ENCODE measurements around the gene TMEM121B. TPM values are rescaled to one million over a fixed set of nuclear protein-coding genes. Genes with fewer than 3 reads are reported as not detected.

TMEM121B gene
- total and polyA plus RNA-seq, 2 experiments from 2014 or later: 2.0 to 7.2 TPM

DNA sequence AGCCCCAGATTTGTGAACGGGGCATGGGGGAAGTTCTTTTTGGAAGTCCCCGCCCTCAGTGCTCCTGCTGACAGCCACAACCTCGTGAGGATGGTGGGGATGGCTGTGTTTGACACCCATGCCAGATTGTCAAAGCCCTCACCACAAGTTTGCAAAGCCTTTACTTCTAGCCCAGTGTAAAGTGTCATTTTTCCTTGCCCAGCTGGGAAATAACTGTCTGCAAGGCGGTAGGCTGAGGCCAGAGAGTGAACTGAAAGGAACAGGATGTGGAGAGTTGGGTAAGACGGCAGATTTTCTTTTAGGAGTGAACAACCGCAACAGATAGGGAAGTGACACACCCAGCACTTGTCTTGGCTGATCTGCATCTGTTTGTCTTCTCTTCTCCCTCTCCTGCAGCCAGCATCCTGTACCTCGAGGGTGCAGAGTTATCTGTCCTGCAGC, 22.8 kb downstream of the TMEM121B start (continued):
- TF ChIP-seq, protein P1, sequence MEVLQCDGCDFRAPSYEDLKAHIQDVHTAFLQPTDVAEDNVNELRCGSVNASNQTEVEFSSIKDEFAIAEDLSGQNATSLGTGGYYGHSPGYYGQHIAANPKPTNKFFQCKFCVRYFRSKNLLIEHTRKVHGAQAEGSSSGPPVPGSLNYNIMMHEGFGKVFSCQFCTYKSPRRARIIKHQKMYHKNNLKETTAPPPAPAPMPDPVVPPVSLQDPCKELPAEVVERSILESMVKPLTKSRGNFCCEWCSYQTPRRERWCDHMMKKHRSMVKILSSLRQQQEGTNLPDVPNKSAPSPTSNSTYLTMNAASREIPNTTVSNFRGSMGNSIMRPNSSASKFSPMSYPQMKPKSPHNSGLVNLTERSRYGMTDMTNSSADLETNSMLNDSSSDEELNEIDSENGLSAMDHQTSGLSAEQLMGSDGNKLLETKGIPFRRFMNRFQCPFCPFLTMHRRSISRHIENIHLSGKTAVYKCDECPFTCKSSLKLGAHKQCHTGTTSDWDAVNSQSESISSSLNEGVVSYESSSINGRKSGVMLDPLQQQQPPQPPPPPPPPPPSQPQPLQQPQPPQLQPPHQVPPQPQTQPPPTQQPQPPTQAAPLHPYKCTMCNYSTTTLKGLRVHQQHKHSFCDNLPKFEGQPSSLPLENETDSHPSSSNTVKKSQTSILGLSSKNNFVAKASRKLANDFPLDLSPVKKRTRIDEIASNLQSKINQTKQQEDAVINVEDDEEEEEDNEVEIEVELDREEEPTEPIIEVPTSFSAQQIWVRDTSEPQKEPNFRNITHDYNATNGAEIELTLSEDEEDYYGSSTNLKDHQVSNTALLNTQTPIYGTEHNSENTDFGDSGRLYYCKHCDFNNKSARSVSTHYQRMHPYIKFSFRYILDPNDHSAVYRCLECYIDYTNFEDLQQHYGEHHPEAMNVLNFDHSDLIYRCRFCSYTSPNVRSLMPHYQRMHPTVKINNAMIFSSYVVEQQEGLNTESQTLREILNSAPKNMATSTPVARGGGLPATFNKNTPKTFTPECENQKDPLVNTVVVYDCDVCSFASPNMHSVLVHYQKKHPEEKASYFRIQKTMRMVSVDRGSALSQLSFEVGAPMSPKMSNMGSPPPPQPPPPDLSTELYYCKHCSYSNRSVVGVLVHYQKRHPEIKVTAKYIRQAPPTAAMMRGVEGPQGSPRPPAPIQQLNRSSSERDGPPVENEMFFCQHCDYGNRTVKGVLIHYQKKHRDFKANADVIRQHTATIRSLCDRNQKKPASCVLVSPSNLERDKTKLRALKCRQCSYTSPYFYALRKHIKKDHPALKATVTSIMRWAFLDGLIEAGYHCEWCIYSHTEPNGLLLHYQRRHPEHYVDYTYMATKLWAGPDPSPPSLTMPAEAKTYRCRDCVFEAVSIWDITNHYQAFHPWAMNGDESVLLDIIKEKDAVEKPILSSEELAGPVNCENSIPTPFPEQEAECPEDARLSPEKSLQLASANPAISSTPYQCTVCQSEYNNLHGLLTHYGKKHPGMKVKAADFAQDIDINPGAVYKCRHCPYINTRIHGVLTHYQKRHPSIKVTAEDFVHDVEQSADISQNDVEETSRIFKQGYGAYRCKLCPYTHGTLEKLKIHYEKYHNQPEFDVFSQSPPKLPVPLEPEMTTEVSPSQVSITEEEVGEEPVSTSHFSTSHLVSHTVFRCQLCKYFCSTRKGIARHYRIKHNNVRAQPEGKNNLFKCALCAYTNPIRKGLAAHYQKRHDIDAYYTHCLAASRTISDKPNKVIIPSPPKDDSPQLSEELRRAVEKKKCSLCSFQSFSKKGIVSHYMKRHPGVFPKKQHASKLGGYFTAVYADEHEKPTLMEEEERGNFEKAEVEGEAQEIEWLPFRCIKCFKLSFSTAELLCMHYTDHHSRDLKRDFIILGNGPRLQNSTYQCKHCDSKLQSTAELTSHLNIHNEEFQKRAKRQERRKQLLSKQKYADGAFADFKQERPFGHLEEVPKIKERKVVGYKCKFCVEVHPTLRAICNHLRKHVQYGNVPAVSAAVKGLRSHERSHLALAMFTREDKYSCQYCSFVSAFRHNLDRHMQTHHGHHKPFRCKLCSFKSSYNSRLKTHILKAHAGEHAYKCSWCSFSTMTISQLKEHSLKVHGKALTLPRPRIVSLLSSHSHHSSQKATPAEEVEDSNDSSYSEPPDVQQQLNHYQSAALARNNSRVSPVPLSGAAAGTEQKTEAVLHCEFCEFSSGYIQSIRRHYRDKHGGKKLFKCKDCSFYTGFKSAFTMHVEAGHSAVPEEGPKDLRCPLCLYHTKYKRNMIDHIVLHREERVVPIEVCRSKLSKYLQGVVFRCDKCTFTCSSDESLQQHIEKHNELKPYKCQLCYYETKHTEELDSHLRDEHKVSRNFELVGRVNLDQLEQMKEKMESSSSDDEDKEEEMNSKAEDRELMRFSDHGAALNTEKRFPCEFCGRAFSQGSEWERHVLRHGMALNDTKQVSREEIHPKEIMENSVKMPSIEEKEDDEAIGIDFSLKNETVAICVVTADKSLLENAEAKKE (CRISPR knock-in tag; IDR thresholded peaks at IDR 0.05): no peak
- no peak for TF ChIP-seq STAT1 (IDR thresholded peaks at IDR 0.05; ENCODE audit: unreplicated experiment)

DNA sequence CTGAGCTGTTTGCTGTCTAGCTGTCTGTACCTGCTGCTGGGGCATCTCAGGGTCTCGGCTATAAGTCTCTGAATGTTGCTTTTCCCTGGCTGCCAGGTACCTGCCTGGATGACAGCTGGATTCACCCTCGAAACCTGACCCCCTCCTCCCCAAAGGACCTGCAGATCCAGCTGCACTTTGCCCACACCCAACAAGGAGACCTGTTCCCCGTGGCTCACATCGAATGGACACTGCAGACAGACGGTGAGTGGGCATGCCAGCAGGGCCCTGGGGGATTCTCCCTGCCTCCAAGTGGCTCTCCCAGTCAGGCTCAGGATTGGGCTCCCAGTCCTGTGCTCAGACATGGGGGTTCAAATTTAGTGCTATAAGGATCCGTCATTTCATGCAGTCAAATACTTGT, 23.5 kb downstream of the TMEM121B start:
- no peak for DNase-seq (ENCODE audit: low spot score)
- no peak overlapping the region for H3K4me3 Mint-ChIP-seq
- no peaks in the 10 kb centered on the region for H3K4me1 ChIP-seq (ENCODE audit: insufficient read depth)
- TF ChIP-seq EZH2 (IDR thresholded peaks at IDR 0.05; ENCODE audit: low read depth, unreplicated experiment): no peak
- no peak for TF ChIP-seq ZNF331 (CRISPR knock-in tag; IDR thresholded peaks at IDR 0.05; ENCODE audit: low read depth)
- TF ChIP-seq, protein P2, sequence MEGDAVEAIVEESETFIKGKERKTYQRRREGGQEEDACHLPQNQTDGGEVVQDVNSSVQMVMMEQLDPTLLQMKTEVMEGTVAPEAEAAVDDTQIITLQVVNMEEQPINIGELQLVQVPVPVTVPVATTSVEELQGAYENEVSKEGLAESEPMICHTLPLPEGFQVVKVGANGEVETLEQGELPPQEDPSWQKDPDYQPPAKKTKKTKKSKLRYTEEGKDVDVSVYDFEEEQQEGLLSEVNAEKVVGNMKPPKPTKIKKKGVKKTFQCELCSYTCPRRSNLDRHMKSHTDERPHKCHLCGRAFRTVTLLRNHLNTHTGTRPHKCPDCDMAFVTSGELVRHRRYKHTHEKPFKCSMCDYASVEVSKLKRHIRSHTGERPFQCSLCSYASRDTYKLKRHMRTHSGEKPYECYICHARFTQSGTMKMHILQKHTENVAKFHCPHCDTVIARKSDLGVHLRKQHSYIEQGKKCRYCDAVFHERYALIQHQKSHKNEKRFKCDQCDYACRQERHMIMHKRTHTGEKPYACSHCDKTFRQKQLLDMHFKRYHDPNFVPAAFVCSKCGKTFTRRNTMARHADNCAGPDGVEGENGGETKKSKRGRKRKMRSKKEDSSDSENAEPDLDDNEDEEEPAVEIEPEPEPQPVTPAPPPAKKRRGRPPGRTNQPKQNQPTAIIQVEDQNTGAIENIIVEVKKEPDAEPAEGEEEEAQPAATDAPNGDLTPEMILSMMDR (conservative IDR thresholded peaks at IDR 0.05; ENCODE audit: low read depth in 2 of 2): no peak
- no peak for TF ChIP-seq POLR2AphosphoS5 (IDR thresholded peaks at IDR 0.05; ENCODE audit: low read depth)
- no peak for TF ChIP-seq STAT1 (IDR thresholded peaks at IDR 0.05; ENCODE audit: unreplicated experiment)
- TF ChIP-seq JUNB (IDR thresholded peaks at IDR 0.05; ENCODE audit: unreplicated experiment): no peak
- no peak for TF ChIP-seq ZNF114 (CRISPR knock-in tag; IDR thresholded peaks at IDR 0.05)
- TF ChIP-seq, protein P3, sequence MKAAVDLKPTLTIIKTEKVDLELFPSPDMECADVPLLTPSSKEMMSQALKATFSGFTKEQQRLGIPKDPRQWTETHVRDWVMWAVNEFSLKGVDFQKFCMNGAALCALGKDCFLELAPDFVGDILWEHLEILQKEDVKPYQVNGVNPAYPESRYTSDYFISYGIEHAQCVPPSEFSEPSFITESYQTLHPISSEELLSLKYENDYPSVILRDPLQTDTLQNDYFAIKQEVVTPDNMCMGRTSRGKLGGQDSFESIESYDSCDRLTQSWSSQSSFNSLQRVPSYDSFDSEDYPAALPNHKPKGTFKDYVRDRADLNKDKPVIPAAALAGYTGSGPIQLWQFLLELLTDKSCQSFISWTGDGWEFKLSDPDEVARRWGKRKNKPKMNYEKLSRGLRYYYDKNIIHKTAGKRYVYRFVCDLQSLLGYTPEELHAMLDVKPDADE (IDR thresholded peaks at IDR 0.05): no peak
- TF ChIP-seq CREB1 (CRISPR knock-in tag; IDR thresholded peaks at IDR 0.05; ENCODE audit: low read depth): no peak
- no peak for TF ChIP-seq EZH2phosphoT487 (IDR thresholded peaks at IDR 0.05; ENCODE audit: unreplicated experiment)
- TF ChIP-seq, protein P4, sequence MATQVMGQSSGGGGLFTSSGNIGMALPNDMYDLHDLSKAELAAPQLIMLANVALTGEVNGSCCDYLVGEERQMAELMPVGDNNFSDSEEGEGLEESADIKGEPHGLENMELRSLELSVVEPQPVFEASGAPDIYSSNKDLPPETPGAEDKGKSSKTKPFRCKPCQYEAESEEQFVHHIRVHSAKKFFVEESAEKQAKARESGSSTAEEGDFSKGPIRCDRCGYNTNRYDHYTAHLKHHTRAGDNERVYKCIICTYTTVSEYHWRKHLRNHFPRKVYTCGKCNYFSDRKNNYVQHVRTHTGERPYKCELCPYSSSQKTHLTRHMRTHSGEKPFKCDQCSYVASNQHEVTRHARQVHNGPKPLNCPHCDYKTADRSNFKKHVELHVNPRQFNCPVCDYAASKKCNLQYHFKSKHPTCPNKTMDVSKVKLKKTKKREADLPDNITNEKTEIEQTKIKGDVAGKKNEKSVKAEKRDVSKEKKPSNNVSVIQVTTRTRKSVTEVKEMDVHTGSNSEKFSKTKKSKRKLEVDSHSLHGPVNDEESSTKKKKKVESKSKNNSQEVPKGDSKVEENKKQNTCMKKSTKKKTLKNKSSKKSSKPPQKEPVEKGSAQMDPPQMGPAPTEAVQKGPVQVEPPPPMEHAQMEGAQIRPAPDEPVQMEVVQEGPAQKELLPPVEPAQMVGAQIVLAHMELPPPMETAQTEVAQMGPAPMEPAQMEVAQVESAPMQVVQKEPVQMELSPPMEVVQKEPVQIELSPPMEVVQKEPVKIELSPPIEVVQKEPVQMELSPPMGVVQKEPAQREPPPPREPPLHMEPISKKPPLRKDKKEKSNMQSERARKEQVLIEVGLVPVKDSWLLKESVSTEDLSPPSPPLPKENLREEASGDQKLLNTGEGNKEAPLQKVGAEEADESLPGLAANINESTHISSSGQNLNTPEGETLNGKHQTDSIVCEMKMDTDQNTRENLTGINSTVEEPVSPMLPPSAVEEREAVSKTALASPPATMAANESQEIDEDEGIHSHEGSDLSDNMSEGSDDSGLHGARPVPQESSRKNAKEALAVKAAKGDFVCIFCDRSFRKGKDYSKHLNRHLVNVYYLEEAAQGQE (IDR thresholded peaks at IDR 0.05; ENCODE audit: unreplicated experiment): no peak

More for the DNA sequence above, 23.5 kb downstream of the TMEM121B start:
- Histone ChIP-seq H3K4me3 (no peak overlapping the region), H3K9me2 (ENCODE audit: insufficient read depth) (no peaks in the 10 kb centered on the region), H3K27ac (ENCODE audit: low read depth) (no peak overlapping the region), H3K27me3 (ENCODE audit: insufficient read depth) (no peaks in the 10 kb centered on the region), H4K20me1 (replicated peaks; ENCODE audit: insufficient read depth) (0 out of 2 replicates have a peak, but pooled peaks cover 8% of the 10 kb centered on the region), H3F3A (replicated peaks; ENCODE audit: low read depth) (peaks cover 6% of the 10 kb centered on the region; the same call in 1 of the 2 replicates), H3K36me3 (ENCODE audit: insufficient read depth) (no peaks in the 10 kb centered on the region; the same call in 1 of the 2 replicates), H3K4me2 (no peak overlapping the region), H2AFZ (no peak overlapping the region), H3K79me2 (replicated peaks; ENCODE audit: insufficient read depth) (peaks cover 5% of the 10 kb centered on the region; the same call in 1 of the 2 replicates)
- Mint-ChIP-seq H3K27me3 (ENCODE audit: insufficient read depth, low read depth, poor library complexity) (peaks cover 1% of the 10 kb centered on the region), H3K4me1 (no peaks in the 10 kb centered on the region; the same call in 2 of the 3 replicates), H3K36me3 (ENCODE audit: low read depth) (peaks cover 14% of the 10 kb centered on the region; the same call in 2 of the 3 replicates), H3K9me3 (no peaks in the 10 kb centered on the region), H3K27ac (no peak overlapping the region)
- ATAC-seq: no peak

All from GM23338 (cell line).